GM21423 (cell line): ENCODE measurements around the gene CYP2F1.

Experiments
- ATAC-seq: cut with Tn5 transposase; IDR thresholded peaks from one replicate; pipeline ENCODE4 v1.9.1; 2021; ENCODE audit warnings: mild to moderate bottlenecking, moderate library complexity; ENCODE audit not compliant: unreplicated experiment

Gene CYP2F1

DNA sequence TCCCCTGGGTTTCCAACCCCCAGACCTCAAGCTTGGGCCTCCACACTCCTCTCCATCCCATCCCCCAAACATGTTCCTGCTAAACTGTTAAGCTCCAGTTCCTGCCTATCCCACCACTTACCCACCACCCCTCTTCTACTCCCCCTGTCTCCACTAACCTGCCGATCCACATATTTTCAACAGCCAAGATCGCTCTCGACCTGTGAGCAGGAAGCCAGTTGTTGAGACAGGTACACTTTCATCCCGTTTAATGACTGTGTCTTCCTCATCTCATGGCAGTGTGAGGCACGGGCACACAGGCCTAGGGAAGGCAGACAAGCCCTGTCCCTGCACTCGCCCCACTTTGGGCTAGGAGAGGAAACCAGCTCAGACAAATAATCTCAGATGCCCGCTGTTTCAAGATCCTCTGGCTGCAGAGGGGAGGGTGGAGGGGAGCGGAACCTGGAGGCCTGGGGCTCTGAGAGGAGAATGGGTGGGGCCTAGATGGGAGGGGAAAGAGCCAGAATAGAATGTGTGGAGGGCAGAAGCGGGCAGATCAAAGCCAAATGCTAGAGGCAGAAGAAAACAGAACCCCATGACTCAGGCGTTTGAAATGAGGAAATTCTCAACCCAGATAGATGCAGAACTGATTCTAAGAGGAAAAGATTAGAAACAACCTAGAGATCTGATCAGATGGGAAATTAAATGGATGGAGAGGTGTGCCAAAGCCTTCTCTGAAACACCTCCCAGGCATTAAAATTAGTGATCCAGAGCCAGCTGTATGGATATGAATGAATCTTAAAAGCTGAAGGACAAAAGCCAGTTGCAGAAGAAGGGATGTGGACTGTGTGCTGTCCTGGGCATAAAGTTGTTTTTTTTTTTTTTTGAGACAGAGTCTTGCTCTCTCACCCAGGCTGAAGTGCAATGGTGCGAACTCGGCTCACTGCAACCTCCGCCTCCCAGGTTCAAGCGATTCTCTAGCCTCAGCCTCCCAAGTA, 61.9 kb downstream of the CYP2F1 start:
- ATAC-seq = no peak
